ENCODE results near the gene FOXP1. TPM values are rescaled to one million over a fixed set of nuclear protein-coding genes. Genes with fewer than 3 reads are reported as not detected.
A peak's percentile ranks its signal among the peaks of the same experiment; 100 is the strongest.

FOXP1 gene
- total RNA-seq, 4 donors from 2014 or later, result 103 to 173 (median 140) TPM

DNA sequence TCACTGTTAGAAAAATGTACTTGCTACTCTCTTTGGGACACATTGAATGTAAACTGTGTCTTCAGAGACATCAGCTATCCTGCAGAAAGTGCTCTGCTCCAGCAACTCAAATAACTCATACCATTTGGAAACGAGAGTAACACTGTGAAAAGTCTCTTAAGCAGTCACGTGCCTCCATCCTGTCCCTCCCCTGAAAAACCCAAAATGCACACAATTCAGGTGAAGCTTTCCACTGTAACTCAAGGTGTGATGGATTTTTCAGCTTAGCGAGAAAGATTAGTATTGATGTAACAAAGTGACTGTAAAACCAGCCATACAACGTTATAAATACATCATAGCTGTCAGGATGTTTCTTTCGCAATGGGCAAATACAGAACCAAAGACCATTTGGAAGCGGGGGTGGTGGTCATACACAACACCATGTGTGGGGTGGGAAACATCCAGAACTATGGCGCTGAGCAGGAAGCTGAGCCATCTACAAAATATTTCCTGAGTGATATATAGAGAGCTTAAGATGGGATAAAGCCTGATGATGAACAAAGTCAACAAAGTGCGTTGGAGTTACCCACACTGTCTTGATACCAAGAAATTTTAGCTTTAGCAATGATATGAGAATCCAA is 332.3 kb downstream of the FOXP1 start:
- TF ChIP-seq POLR2A (IDR thresholded peaks at IDR 0.05) (no peak), CTCF (IDR thresholded peaks at IDR 0.05) (no peak)
- Histone ChIP-seq H3K27ac (no peak overlapping the region), H3K9me3 (no peaks in the 10 kb centered on the region), H3K27me3 (no peaks in the 10 kb centered on the region), H3K4me1 (no peaks in the 10 kb centered on the region), H3K36me3 (no peaks in the 10 kb centered on the region), H3K4me3 (no peak overlapping the region)
- DNase-seq, result no peak

DNA sequence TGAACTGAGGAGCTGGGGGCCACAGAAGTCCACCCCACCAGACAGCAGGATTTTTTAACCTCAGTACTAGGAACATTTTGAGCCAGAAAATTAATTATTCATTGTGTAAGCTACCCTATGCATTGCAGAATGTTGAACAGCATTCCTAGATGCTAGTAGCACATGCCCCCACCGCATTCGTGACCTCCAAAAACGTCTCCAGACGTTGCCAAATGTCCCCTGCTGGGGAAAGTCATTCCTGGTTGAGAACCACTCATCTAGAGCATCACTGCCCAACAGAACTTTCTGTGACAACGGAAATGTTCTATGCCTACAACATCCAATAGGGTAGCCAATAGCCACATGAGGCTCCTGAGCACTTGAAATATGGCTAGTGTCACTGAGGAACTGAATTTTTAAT is 333.5 kb downstream of the FOXP1 start:
- DNase-seq, result no peak
- peaks cover 0 to 11% (median 0%) of the 10 kb centered on the region in 4 donors for H3K4me1 ChIP-seq
- no peak overlapping the region for H3K27ac ChIP-seq
- no peak overlapping the region for H3K4me3 ChIP-seq
- H3K9me3 ChIP-seq, result no peaks in the 10 kb centered on the region
- no peaks in the 10 kb centered on the region for H3K36me3 ChIP-seq
- TF ChIP-seq CTCF (IDR thresholded peaks at IDR 0.05), result no peak
- no peak for TF ChIP-seq POLR2A (IDR thresholded peaks at IDR 0.05)
- H3K27me3 ChIP-seq, result no peaks in the 10 kb centered on the region

GRCh38 chr3:71247958-71248335 is 335.6 kb downstream of the FOXP1 start:
- no peaks in the 10 kb centered on the region for H3K27me3 ChIP-seq
- no peak overlapping the region for H3K27ac ChIP-seq
- H3K4me3 ChIP-seq, result no peak overlapping the region
- no peak for DNase-seq
- no peaks in the 10 kb centered on the region for H3K9me3 ChIP-seq
- H3K4me1 ChIP-seq, result peaks cover 0 to 15% (median 0%) of the 10 kb centered on the region in 4 donors
- TF ChIP-seq CTCF (IDR thresholded peaks at IDR 0.05) (no peak), POLR2A (IDR thresholded peaks at IDR 0.05) (no peak)
- H3K36me3 ChIP-seq, result no peaks in the 10 kb centered on the region

- Histone ChIP-seq H3K36me3 (no peaks in the 10 kb centered on the region), H3K9me3 (no peaks in the 10 kb centered on the region), H3K27me3 (no peaks in the 10 kb centered on the region), H3K27ac (no peak overlapping the region), H3K4me1 (peaks cover 0 to 15% (median 0%) of the 10 kb centered on the region in 4 donors), H3K4me3 (no peak overlapping the region)
- DNase-seq, result no peak
- TF ChIP-seq POLR2A (IDR thresholded peaks at IDR 0.05) (no peak), CTCF (IDR thresholded peaks at IDR 0.05) (no peak)
These were observed 336.1 kb downstream of the FOXP1 start for GRCh38 chr3:71247221-71247957.

GRCh38 chr3:71245971-71246880 is 337.3 kb downstream of the FOXP1 start:
- H3K27ac ChIP-seq, result peak overlapping the region in 1 of 4 donors; percentile 70
- no peaks in the 10 kb centered on the region for H3K27me3 ChIP-seq
- no peak overlapping the region for H3K4me3 ChIP-seq
- peaks cover 0 to 15% (median 0%) of the 10 kb centered on the region in 4 donors for H3K4me1 ChIP-seq
- DNase-seq, result no peak
- TF ChIP-seq CTCF (IDR thresholded peaks at IDR 0.05) (no peak), POLR2A (IDR thresholded peaks at IDR 0.05) (no peak)
- H3K36me3 ChIP-seq, result no peaks in the 10 kb centered on the region
- no peaks in the 10 kb centered on the region for H3K9me3 ChIP-seq
